Liver (tissue), 9 donors: ENCODE data around the gene COMMD6. TPM values are rescaled to one million over a fixed set of nuclear protein-coding genes. Genes with fewer than 3 reads are reported as not detected.
A peak's percentile ranks its signal among the peaks of the same experiment; 100 is the strongest.

Experiments used
- DNase-seq: peaks from one replicate; pipeline ENCODE4 v3.0.0-alpha.2; 2017; ENCODE audit warnings: low spot score
- H3K27ac ChIP-seq, 2 donors: one replicate each; pipeline ENCODE4 v1.7.0; 2013; ENCODE audit warnings: inconsistent platforms in 2 of 2, low read length in 2 of 2, control low read depth in 1 of 2, low read depth in 1 of 2, mild to moderate bottlenecking in 1 of 2
- H3K27me3 ChIP-seq, 4 donors: one replicate each; pipeline versions ENCODE4 v1.6.1 to v1.7.0; 2013; ENCODE audit warnings: low read length in 3 of 4, inconsistent platforms in 1 of 4, mild to moderate bottlenecking in 1 of 4, moderate library complexity in 1 of 4; ENCODE audit not compliant: control insufficient read depth in 4 of 4, insufficient read depth in 4 of 4
- H3K36me3 ChIP-seq, 4 donors: one replicate each; pipeline versions ENCODE4 v1.6.1 to v1.7.0; 2013; ENCODE audit warnings: low read length in 3 of 4, mild to moderate bottlenecking in 3 of 4, low read depth in 1 of 4, moderate library complexity in 1 of 4; ENCODE audit not compliant: control insufficient read depth in 4 of 4, insufficient read depth in 3 of 4
- H3K4me1 ChIP-seq, 4 donors: one replicate each; pipeline versions ENCODE4 v1.6.1 to v1.7.0; 2013; ENCODE audit warnings: low read length in 3 of 4, mild to moderate bottlenecking in 3 of 4, moderate library complexity in 1 of 4; ENCODE audit not compliant: control insufficient read depth in 4 of 4, insufficient read depth in 4 of 4
- H3K4me3 ChIP-seq, 3 donors: one replicate each; pipeline versions ENCODE4 v1.6.1 to v1.7.0; 2013; ENCODE audit warnings: low read length in 3 of 3, control low read depth in 1 of 3, low read depth in 1 of 3, mild to moderate bottlenecking in 1 of 3
- H3K9ac ChIP-seq, 2 donors: one replicate each; pipeline ENCODE4 v1.7.0; 2013; ENCODE audit warnings: low read length in 2 of 2, mild to moderate bottlenecking in 2 of 2, moderate library complexity in 2 of 2, control low read depth in 1 of 2, low read depth in 1 of 2
- H3K9me3 ChIP-seq, 4 donors: one replicate each; pipeline versions ENCODE4 v1.6.1 to v1.7.0; 2013; ENCODE audit warnings: low read length in 3 of 4; ENCODE audit not compliant: control insufficient read depth in 4 of 4
- CTCF ChIP-seq: fragments of 150-350 bp; IDR thresholded peaks from 2 replicates; pipeline ENCODE4 v1.5.1; 2017; ENCODE audit warnings: improper control_type of control experiment, low read depth, low read length; ENCODE audit not compliant: missing input control
- EGR1 ChIP-seq, 2 donors: IDR thresholded peaks; 2 replicates each; pipeline ENCODE4 v1.6.1; 2016 to 2018; ENCODE audit warnings: antibody characterized with exemption in 2 of 2, low read depth in 2 of 2
- FOXA1 ChIP-seq: IDR thresholded peaks from 2 replicates; pipeline ENCODE4 v1.6.1; 2016; ENCODE audit warnings: antibody characterized with exemption
- HNF4A ChIP-seq, 2 donors: conservative IDR thresholded peaks; 2 replicates each; pipeline ENCODE4 v1.6.1; 2016; ENCODE audit warnings: antibody characterized with exemption in 2 of 2, mild to moderate bottlenecking in 2 of 2
- HNF4G ChIP-seq: IDR thresholded peaks from 2 replicates; pipeline ENCODE4 v1.6.1; 2016; ENCODE audit warnings: antibody characterized with exemption
- JUND ChIP-seq, 2 donors: IDR thresholded peaks; 2 replicates each; pipeline ENCODE4 v1.6.1; 2016; ENCODE audit warnings: antibody characterized with exemption in 2 of 2
- MAX ChIP-seq: IDR thresholded peaks from 2 replicates; pipeline ENCODE4 v1.6.1; 2016; ENCODE audit warnings: antibody characterized with exemption
- NR2F2 ChIP-seq: IDR thresholded peaks from 2 replicates; pipeline ENCODE4 v1.6.1; 2016; ENCODE audit warnings: antibody characterized with exemption
- RXRA ChIP-seq, 2 donors: IDR thresholded peaks; 2 replicates each; pipeline ENCODE4 v1.6.1; 2017 to 2018; ENCODE audit warnings: antibody characterized with exemption in 2 of 2, mild to moderate bottlenecking in 1 of 2
- TAF1 ChIP-seq: conservative IDR thresholded peaks from 2 replicates; pipeline ENCODE4 v1.6.1; 2016; ENCODE audit warnings: antibody characterized with exemption, mild to moderate bottlenecking
- ZBTB33 ChIP-seq: IDR thresholded peaks from 2 replicates; pipeline ENCODE4 v1.6.1; 2016; ENCODE audit warnings: antibody characterized with exemption
- WGBS: extraction: QIAGEN DNeasy Blood & Tissue Kit; methylation state at CpG from one replicate; pipeline ENCODE4 v1.1.7; 2013; 5-methylcytosine and 5-hydroxymethylcytosine counted together
- polyA plus RNA-seq, 2 donors: library from polyadenylated mRNA; stranded (reverse) in 1 of 2; unstranded in 1 of 2; fragments of 200-250 nt in 1 of 2; fragments of >200 nt in 1 of 2; fragmentation: Nextera tagmentation in 1 of 2; extraction: Ambion mirVana in 1 of 2; gene quantifications; one replicate each; pipeline versions ENCODE4 v1.2.1 to v1.2.3, GENCODE V29; 2013 to 2015
- total RNA-seq, 2 donors: library from RNA; depleted of rRNA; stranded (reverse); fragments of >200 nt; gene quantifications; one replicate each; pipeline ENCODE4 v1.2.3, GENCODE V29; 2014
- donor health status: healthy.
- donor health status: healthy.
- donor health status: healthy.
- donor health status: healthy.
- donor health status: healthy.

Gene COMMD6
- total and polyA plus RNA-seq, 4 donors = 10.1 to 149 (median 44.4) TPM

- 56% methylated on average over 5 of the region's 5 CpGs for WGBS
- Histone ChIP-seq H3K4me3 (no peak overlapping the region), H3K27me3 (no peaks in the 10 kb centered on the region), H3K4me1 (peaks cover 0 to 13% (median 4%) of the 10 kb centered on the region in 4 donors), H3K9me3 (no peaks in the 10 kb centered on the region), H3K9ac (no peak overlapping the region), H3K36me3 (no peaks in the 10 kb centered on the region), H3K27ac (no peak overlapping the region)
- no peak for DNase-seq
- TF ChIP-seq FOXA1 (no peak), JUND (IDR thresholded peaks at IDR 0.05) (no peak), TAF1 (no peak), RXRA (IDR thresholded peaks at IDR 0.05) (no peak), MAX (no peak), HNF4G (no peak), HNF4A (conservative IDR thresholded peaks at IDR 0.05) (no peak)
These were observed 51.2 kb downstream of the COMMD6 start for GRCh38 chr13:75486146-75487062.

GRCh38 chr13:75485286-75486062 lies 52.2 kb downstream of the COMMD6 start:
- no peaks in the 10 kb centered on the region for H3K27me3 ChIP-seq
- TF ChIP-seq JUND (IDR thresholded peaks at IDR 0.05) (no peak), CTCF (no peak), ZBTB33 (no peak)
- WGBS = 85% methylated on average over 1 of the region's 1 CpG

GRCh38 chr13:75482820-75483079 lies 54.9 kb downstream of the COMMD6 start:
- 0% methylated on average over 1 of the region's 1 CpG for WGBS
- no peak for DNase-seq
- H3K4me1 ChIP-seq = peaks cover 0 to 26% (median 10%) of the 10 kb centered on the region in 4 donors
- TF ChIP-seq NR2F2 (no peak), EGR1 (IDR thresholded peaks at IDR 0.05; ENCODE audit: low read depth in 2 of 2) (no peak), MAX (no peak), CTCF (no peak)
- H3K4me3 ChIP-seq = peak overlapping the region in 2 of 3 donors; percentile 93 to 97
- H3K27ac ChIP-seq = peak overlapping the region; percentile 85 to 92
- no peaks in the 10 kb centered on the region for H3K27me3 ChIP-seq
- H3K9ac ChIP-seq = peak overlapping the region; percentile 33 to 95
- H3K36me3 ChIP-seq = no peaks in the 10 kb centered on the region
- no peaks in the 10 kb centered on the region for H3K9me3 ChIP-seq

More at GRCh38 chr13:75485286-75486062, 52.2 kb downstream of the COMMD6 start:
- DNase-seq = no peak
- Histone ChIP-seq H3K36me3 (no peaks in the 10 kb centered on the region), H3K4me3 (no peak overlapping the region), H3K27ac (no peak overlapping the region), H3K9ac (no peak overlapping the region), H3K9me3 (no peaks in the 10 kb centered on the region), H3K4me1 (peaks cover 0 to 17% (median 4%) of the 10 kb centered on the region in 4 donors)
